DND-41 (cell line): ENCODE measurements around the gene TMEM92.

Experiments
- CTCF ChIP-seq: IDR thresholded peaks from 2 replicates; pipeline ENCODE4 v1.5.1; 2012; ENCODE audit warnings: borderline replicate concordance, low read length, moderate library complexity, mild to moderate bottlenecking; ENCODE audit not compliant: poor library complexity, severe bottlenecking; ENCODE audit errors: extremely low read depth
- EZH2 ChIP-seq: IDR thresholded peaks from 3 replicates; pipeline ENCODE4 v1.6.1; 2012; ENCODE audit warnings: borderline replicate concordance, low read depth, mild to moderate bottlenecking, moderate library complexity, low read length, inconsistent platforms; ENCODE audit not compliant: severe bottlenecking

GRCh38 chr17:50270435-50271362, 3.6 kb upstream of the TMEM92 start:
- TF ChIP-seq CTCF: no peak
- no peak for TF ChIP-seq EZH2
